ENCODE measurements around the gene ARHGEF37. TPM values are rescaled to one million over a fixed set of nuclear protein-coding genes. Genes with fewer than 3 reads are reported as not detected.

Gene ARHGEF37
- total and polyA plus RNA-seq, 2 of the 8 experiments (the other 6 are each of a cell fraction or from before 2014, with no cell fraction given), result 0.21 to 0.48 TPM

DNA sequence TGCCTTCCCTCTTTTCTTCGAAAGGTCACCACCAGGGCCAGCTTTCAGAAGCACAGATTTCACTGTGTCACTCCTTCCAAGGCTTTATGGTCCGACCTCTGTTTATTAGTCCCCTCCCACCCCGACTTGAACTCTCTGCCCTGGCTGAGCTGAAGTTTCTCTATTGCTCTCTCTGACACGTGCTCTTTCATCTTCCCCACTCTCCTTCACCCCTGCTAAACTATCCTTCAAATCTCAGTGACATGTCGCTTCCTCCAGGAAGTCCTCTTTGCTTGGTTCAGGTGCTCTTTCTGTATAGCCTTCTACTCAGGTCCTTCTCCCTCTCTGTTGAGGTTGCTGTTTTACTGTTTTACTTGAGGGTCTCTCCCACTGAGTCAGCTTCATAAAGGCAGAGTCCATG, 64.4 kb downstream of the ARHGEF37 start:
- H3K4me2 ChIP-seq (ENCODE audit: insufficient read depth in 1 of 2, low read depth in 2 of 2, low read length in 2 of 2), result no peak overlapping the region
- no peak overlapping the region for H2BK15ac ChIP-seq (ENCODE audit: low read length)
- no peak overlapping the region for H2BK5ac ChIP-seq (ENCODE audit: low read depth, low read length)
- H3K23me2 ChIP-seq (ENCODE audit: low read depth, low read length), result no peaks in the 10 kb centered on the region; the same call in 1 of the 2 replicates
- no peaks in the 10 kb centered on the region for H3K36me3 ChIP-seq (ENCODE audit: control insufficient read depth in 2 of 4, insufficient read depth in 4 of 4, low read length in 3 of 4)
- H2BK120ac ChIP-seq (replicated peaks; ENCODE audit: low read depth, low read length), result no peak overlapping the region
- H3K27me3 ChIP-seq (replicated peaks in 1 of 4; ENCODE audit: control insufficient read depth in 3 of 4, extremely low read depth in 1 of 4, insufficient read depth in 3 of 4, low read length in 3 of 4), result no peaks in the 10 kb centered on the region
- 84% methylated on average over 5 of the region's 5 CpGs; no CpG with 5 or more reads in 1 of the 2 experiments for WGBS, 2 experiments (ENCODE audit: extremely low coverage in 1 of 2, insufficient coverage in 1 of 2, insufficient read length in 1 of 2, insufficient replicate concordance in 2 of 2, low coverage in 1 of 2, low lambda C conversion rate in 2 of 2, missing lambda C conversion rate in 1 of 2)
- no peak overlapping the region for H3K14ac ChIP-seq (ENCODE audit: insufficient read length)
- no peak overlapping the region for H4K91ac ChIP-seq (replicated peaks; ENCODE audit: insufficient read length, low read length)
- no peak overlapping the region for H3K4ac ChIP-seq (replicated peaks; ENCODE audit: insufficient read length, low read depth, low read length)
- no peak overlapping the region for H2BK20ac ChIP-seq (ENCODE audit: low read length)
- no peak overlapping the region for H4K8ac ChIP-seq (ENCODE audit: extremely low read depth, insufficient read depth, low read length)
- POLR2A ChIA-PET (ENCODE audit: partially characterized antibody), result interaction anchor here (1.1 kb wide), 1 partner anchor 159 kb away, joined by 3 read pairs; no protein-coding TSS in a partner anchor
- H3K9ac ChIP-seq (replicated peaks in 1 of 4; ENCODE audit: extremely low read depth in 1 of 4, low read depth in 3 of 4, low read length in 3 of 4), result no peak overlapping the region
- no peak overlapping the region for H4K5ac ChIP-seq (ENCODE audit: insufficient read length, low read depth, low read length)
- H3K56ac ChIP-seq (replicated peaks; ENCODE audit: insufficient read length, low read depth, low read length), result no peak overlapping the region
- H4K20me1 ChIP-seq (replicated peaks in 1 of 2; ENCODE audit: control insufficient read depth in 1 of 2, insufficient read depth in 2 of 2, low read length in 2 of 2), result no peaks in the 10 kb centered on the region
- DNase-seq (ENCODE audit: low read depth in 1 of 2, low spot score in 2 of 2) (no peak), FAIRE-seq (no peak)
- H3K4me3 ChIP-seq (ENCODE audit: extremely low read depth in 1 of 4, insufficient read depth in 2 of 4, low read depth in 3 of 4, low read length in 4 of 4), result no peak overlapping the region
- TF ChIP-seq SRF (IDR thresholded peaks at IDR 0.05; ENCODE audit: low read depth, low read length), result no peak
- no peak for TF ChIP-seq CHD2 (IDR thresholded peaks at IDR 0.05; ENCODE audit: low read length)
- TF ChIP-seq, protein P1, sequence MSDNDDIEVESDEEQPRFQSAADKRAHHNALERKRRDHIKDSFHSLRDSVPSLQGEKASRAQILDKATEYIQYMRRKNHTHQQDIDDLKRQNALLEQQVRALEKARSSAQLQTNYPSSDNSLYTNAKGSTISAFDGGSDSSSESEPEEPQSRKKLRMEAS (IDR thresholded peaks at IDR 0.05), result no peak
- H3K9me3 ChIP-seq (ENCODE audit: insufficient read depth in 2 of 2, low read depth in 1 of 2, low read length in 1 of 2), result no peaks in the 10 kb centered on the region
- no peak overlapping the region for H2AK5ac ChIP-seq (ENCODE audit: low read depth, low read length)
- no peaks in the 10 kb centered on the region for H3K79me1 ChIP-seq (ENCODE audit: low read depth, low read length)
- no peaks in the 10 kb centered on the region for H3K4me1 ChIP-seq (replicated peaks in 1 of 4; ENCODE audit: control insufficient read depth in 3 of 4, insufficient read depth in 4 of 4, low read length in 3 of 4)
- CTCF ChIA-PET (ENCODE audit: partially characterized antibody), result interaction anchor here (0.6 to 19.9 kb wide), 10 partner anchors 9 to 511 kb away, joined by 3 to 470 read pairs (median 8); no protein-coding TSS in a partner anchor
- H3K23ac ChIP-seq (ENCODE audit: insufficient read length), result no peak overlapping the region
- no peak overlapping the region for H3K18ac ChIP-seq (ENCODE audit: extremely low read depth, low read length)
- H2BK12ac ChIP-seq (ENCODE audit: low read depth, low read length), result no peak overlapping the region
- no peak overlapping the region for H3K27ac ChIP-seq (ENCODE audit: low read depth, low read length)
- H2AFZ ChIP-seq (ENCODE audit: low read length), result no peak overlapping the region
- H3K79me2 ChIP-seq (ENCODE audit: control insufficient read depth in 1 of 2, insufficient read depth in 2 of 2, low read length in 2 of 2), result no peaks in the 10 kb centered on the region
